Muscle layer of colon (tissue), 2 donors: ENCODE results near the gene NEK9.
A peak's percentile ranks its signal among the peaks of the same experiment; 100 is the strongest.
"Not testable (repeated sequence)": the region's sequence is repeated elsewhere in the genome, so short reads cannot be mapped to it uniquely, and the experiment has no call there.

Experiments used
- H3K27ac ChIP-seq: one replicate; pipeline ENCODE4 v1.7.0; 2013; ENCODE audit warnings: low read depth, mild to moderate bottlenecking, low read length, moderate library complexity
- H3K27me3 ChIP-seq, 2 donors: one replicate each; pipeline ENCODE4 v1.7.0; 2013; ENCODE audit warnings: low read length in 2 of 2, mild to moderate bottlenecking in 2 of 2; ENCODE audit not compliant: insufficient read depth in 2 of 2, control insufficient read depth in 1 of 2
- H3K36me3 ChIP-seq: one replicate; pipeline ENCODE4 v1.7.0; 2013; ENCODE audit warnings: mild to moderate bottlenecking, low read length; ENCODE audit not compliant: insufficient read depth
- H3K4me1 ChIP-seq: one replicate; pipeline ENCODE4 v1.7.0; 2013; ENCODE audit warnings: mild to moderate bottlenecking, low read length; ENCODE audit not compliant: insufficient read depth
- H3K4me3 ChIP-seq, 2 donors: one replicate each; pipeline ENCODE4 v1.7.0; 2013; ENCODE audit warnings: low read length in 2 of 2, low read depth in 1 of 2, mild to moderate bottlenecking in 1 of 2, moderate library complexity in 1 of 2
- H3K9ac ChIP-seq: one replicate; pipeline ENCODE4 v1.7.0; 2013; ENCODE audit warnings: low read length
- H3K9me3 ChIP-seq: one replicate; pipeline ENCODE4 v1.7.0; 2013; ENCODE audit warnings: mild to moderate bottlenecking, low read length
- donor health status: abdominal sarcoma.
- donor health status: Adenocarcinoma of cecum.

Gene NEK9

GRCh38 chr14:75083271-75083670 is 43.6 kb downstream of the NEK9 start:
- H3K4me3 ChIP-seq: no peak overlapping the region
- H3K9ac ChIP-seq: no peak overlapping the region
- H3K9me3 ChIP-seq: no peaks in the 10 kb centered on the region
- peaks cover 20% of the 10 kb centered on the region for H3K4me1 ChIP-seq
- H3K27me3 ChIP-seq: no peaks in the 10 kb centered on the region
- H3K27ac ChIP-seq: no peak overlapping the region
- peaks cover 46% of the 10 kb centered on the region for H3K36me3 ChIP-seq

- Histone ChIP-seq H3K4me1 (peaks cover 36% of the 10 kb centered on the region), H3K27ac (peak overlapping the region; percentile 76), H3K4me3 (no peak overlapping the region), H3K36me3 (peaks cover 30% of the 10 kb centered on the region), H3K27me3 (no peaks in the 10 kb centered on the region), H3K9ac (no peak overlapping the region), H3K9me3 (no peaks in the 10 kb centered on the region)
These were observed 45.1 kb downstream of the NEK9 start for GRCh38 chr14:75081660-75082229.

GRCh38 chr14:75079521-75079920 is 47.3 kb downstream of the NEK9 start:
- H3K4me3 ChIP-seq: no peak overlapping the region
- H3K27me3 ChIP-seq: no peaks in the 10 kb centered on the region
- peaks cover 38% of the 10 kb centered on the region for H3K4me1 ChIP-seq
- H3K9me3 ChIP-seq: no peaks in the 10 kb centered on the region
- no peak overlapping the region for H3K9ac ChIP-seq
- peaks cover 12% of the 10 kb centered on the region for H3K36me3 ChIP-seq
- H3K27ac ChIP-seq: no peak overlapping the region

GRCh38 chr14:75077794-75078193 is 49.1 kb downstream of the NEK9 start:
- Histone ChIP-seq H3K27ac (peak overlapping the region; percentile 64), H3K36me3 (no peaks in the 10 kb centered on the region), H3K9ac (no peak overlapping the region), H3K4me3 (no peak overlapping the region), H3K27me3 (no peaks in the 10 kb centered on the region), H3K9me3 (no peaks in the 10 kb centered on the region), H3K4me1 (peaks cover 43% of the 10 kb centered on the region)

- Histone ChIP-seq H3K4me1 (peaks cover 37% of the 10 kb centered on the region), H3K4me3 (peak overlapping the region in 1 of 2 donors; percentile 65), H3K36me3 (no peaks in the 10 kb centered on the region), H3K27ac (peak overlapping the region; percentile 67), H3K27me3 (no peaks in the 10 kb centered on the region), H3K9me3 (no peaks in the 10 kb centered on the region), H3K9ac (peak overlapping the region; percentile 55)
These were observed 56.5 kb downstream of the NEK9 start for GRCh38 chr14:75070383-75070782.

- Histone ChIP-seq H3K9ac (peak overlapping the region; percentile 55), H3K9me3 (no peaks in the 10 kb centered on the region), H3K27ac (peak overlapping the region; percentile 67), H3K4me1 (peaks cover 37% of the 10 kb centered on the region), H3K27me3 (no peaks in the 10 kb centered on the region), H3K4me3 (peak overlapping the region; percentile 12 to 65), H3K36me3 (no peaks in the 10 kb centered on the region)
These were observed 57.1 kb downstream of the NEK9 start for GRCh38 chr14:75069811-75070145.

- peak within 1 kb of the TSS; percentile 66 for H3K9ac ChIP-seq
- no peaks in the 10 kb centered on the region for H3K27me3 ChIP-seq
- peaks cover 38% of the 10 kb centered on the region for H3K4me1 ChIP-seq
- no peaks in the 10 kb centered on the region for H3K9me3 ChIP-seq
- peak within 1 kb of the TSS; percentile 55 to 65 for H3K4me3 ChIP-seq
- no peaks in the 10 kb centered on the region for H3K36me3 ChIP-seq
- H3K27ac ChIP-seq: peak within 1 kb of the TSS; percentile 67
These were observed 57.6 kb downstream of the NEK9 start, which contains the start of gene ZC2HC1C for GRCh38 chr14:75069121-75069810. Gene ZC2HC1C (plus strand): TSS chr14:75069641. CDS start chr14:75070574, 933 bp downstream.

GRCh38 chr14:75068294-75069120 is 58.3 kb downstream of the NEK9 start:
- peak overlapping the region; percentile 67 for H3K27ac ChIP-seq
- H3K9me3 ChIP-seq: no peaks in the 10 kb centered on the region
- no peaks in the 10 kb centered on the region for H3K27me3 ChIP-seq
- H3K4me1 ChIP-seq: peaks cover 41% of the 10 kb centered on the region
- peak overlapping the region; percentile 66 for H3K9ac ChIP-seq
- no peaks in the 10 kb centered on the region for H3K36me3 ChIP-seq
- H3K4me3 ChIP-seq: peak overlapping the region; percentile 55 to 65

- not testable (repeated sequence) for H3K36me3 ChIP-seq, H3K27me3 ChIP-seq, H3K9ac ChIP-seq, H3K9me3 ChIP-seq
- peaks cover 41% of the 10 kb centered on the region for H3K4me1 ChIP-seq
- peak overlapping the region; percentile 67 for H3K27ac ChIP-seq
- H3K4me3 ChIP-seq: peak overlapping the region in 1 of 2 donors; percentile 65
These were observed 59.1 kb downstream of the NEK9 start for GRCh38 chr14:75067765-75068164.

GRCh38 chr14:75067212-75067611 is 59.6 kb downstream of the NEK9 start:
- H3K4me1 ChIP-seq: peaks cover 37% of the 10 kb centered on the region
- H3K9me3 ChIP-seq: no peaks in the 10 kb centered on the region
- H3K27me3 ChIP-seq: no peaks in the 10 kb centered on the region
- H3K27ac ChIP-seq: no peak overlapping the region
- no peaks in the 10 kb centered on the region for H3K36me3 ChIP-seq
- no peak overlapping the region for H3K4me3 ChIP-seq
- no peak overlapping the region for H3K9ac ChIP-seq

GRCh38 chr14:75066691-75067090 is 60.2 kb downstream of the NEK9 start:
- no peaks in the 10 kb centered on the region for H3K36me3 ChIP-seq
- peaks cover 33% of the 10 kb centered on the region for H3K4me1 ChIP-seq
- H3K27ac ChIP-seq: no peak overlapping the region
- H3K27me3 ChIP-seq: no peaks in the 10 kb centered on the region
- no peak overlapping the region for H3K9ac ChIP-seq
- no peak overlapping the region for H3K4me3 ChIP-seq
- H3K9me3 ChIP-seq: no peaks in the 10 kb centered on the region
